Measurements from ENCODE around the gene SPATS2L. TPM values are rescaled to one million over a fixed set of nuclear protein-coding genes. Genes with fewer than 3 reads are reported as not detected.
"Not testable (repeated sequence)": the region's sequence is repeated elsewhere in the genome, so short reads cannot be mapped to it uniquely, and the experiment has no call there.

SPATS2L gene
- total and polyA plus RNA-seq, 9 donors: 36.5 to 93.0 (median 70.6) TPM

DNA sequence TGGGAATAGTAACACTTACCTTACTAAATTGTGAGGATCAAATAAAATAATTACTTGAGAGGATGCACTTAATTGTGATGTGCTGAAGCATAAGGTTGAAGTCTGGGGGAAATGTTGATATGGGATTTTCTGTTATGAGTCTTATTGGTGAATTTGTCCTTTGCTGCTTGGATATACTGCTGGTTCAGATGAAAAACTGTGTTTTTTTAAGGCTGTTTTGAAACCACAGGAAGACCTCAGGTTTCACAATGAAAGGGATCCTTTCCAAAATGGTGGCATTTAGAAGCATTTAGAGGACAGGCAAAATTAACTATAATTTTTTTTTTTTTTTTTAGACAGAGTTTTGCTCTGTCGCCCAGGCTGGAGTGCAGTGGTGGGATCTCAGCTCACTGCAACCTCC is 34.9 kb downstream of the SPATS2L start:
- Histone ChIP-seq H3K36me3 (no peaks in the 10 kb centered on the region), H3K9me3 (no peaks in the 10 kb centered on the region), H3K27ac (no peak overlapping the region), H3K4me1 (ENCODE audit: insufficient read depth) (peaks cover 11% of the 10 kb centered on the region), H3K4me3 (no peak overlapping the region), H3K27me3 (no peaks in the 10 kb centered on the region)
- 100% methylated on average over 1 of the region's 1 CpG for WGBS, 3 donors
- no peak for DNase-seq
- intact Hi-C loops (cut with DNase I): no loop called here
- TF ChIP-seq EP300 (IDR thresholded peaks at IDR 0.05) (no peak), POLR2A (IDR thresholded peaks at IDR 0.05) (no peak)
- TF ChIP-seq, protein P1, sequence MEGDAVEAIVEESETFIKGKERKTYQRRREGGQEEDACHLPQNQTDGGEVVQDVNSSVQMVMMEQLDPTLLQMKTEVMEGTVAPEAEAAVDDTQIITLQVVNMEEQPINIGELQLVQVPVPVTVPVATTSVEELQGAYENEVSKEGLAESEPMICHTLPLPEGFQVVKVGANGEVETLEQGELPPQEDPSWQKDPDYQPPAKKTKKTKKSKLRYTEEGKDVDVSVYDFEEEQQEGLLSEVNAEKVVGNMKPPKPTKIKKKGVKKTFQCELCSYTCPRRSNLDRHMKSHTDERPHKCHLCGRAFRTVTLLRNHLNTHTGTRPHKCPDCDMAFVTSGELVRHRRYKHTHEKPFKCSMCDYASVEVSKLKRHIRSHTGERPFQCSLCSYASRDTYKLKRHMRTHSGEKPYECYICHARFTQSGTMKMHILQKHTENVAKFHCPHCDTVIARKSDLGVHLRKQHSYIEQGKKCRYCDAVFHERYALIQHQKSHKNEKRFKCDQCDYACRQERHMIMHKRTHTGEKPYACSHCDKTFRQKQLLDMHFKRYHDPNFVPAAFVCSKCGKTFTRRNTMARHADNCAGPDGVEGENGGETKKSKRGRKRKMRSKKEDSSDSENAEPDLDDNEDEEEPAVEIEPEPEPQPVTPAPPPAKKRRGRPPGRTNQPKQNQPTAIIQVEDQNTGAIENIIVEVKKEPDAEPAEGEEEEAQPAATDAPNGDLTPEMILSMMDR (IDR thresholded peaks at IDR 0.05): no peak

DNA sequence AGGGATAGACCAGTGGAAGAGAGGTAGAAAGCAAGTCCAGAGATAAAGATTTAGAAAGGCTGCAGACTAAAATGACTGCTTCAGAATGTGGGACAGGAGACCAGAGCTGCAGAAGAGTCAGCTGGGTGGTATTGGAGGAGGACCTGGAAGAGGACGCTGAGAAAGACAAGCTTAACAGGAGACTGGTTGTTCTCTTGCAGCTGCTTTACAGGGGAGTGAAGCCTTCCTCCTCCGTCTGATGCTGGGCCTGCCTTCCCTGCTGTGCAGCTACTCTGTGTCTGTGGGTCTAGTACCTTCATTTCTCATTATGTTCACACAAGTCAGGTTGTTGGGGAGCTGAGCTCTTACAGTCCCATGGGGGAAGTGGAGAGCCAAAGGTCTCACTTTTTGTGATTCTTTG is 35.7 kb downstream of the SPATS2L start:
- peaks cover 11% of the 10 kb centered on the region for H3K4me1 ChIP-seq (ENCODE audit: insufficient read depth)
- no peaks in the 10 kb centered on the region for H3K9me3 ChIP-seq
- H3K27ac ChIP-seq: no peak overlapping the region
- no peaks in the 10 kb centered on the region for H3K27me3 ChIP-seq
- intact Hi-C loops (cut with DNase I): no loop called here
- no peak overlapping the region for H3K4me3 ChIP-seq
- DNase-seq: no peak
- WGBS, 3 donors: 63 to 79% (median 73%) methylated on average over 2 of the region's 2 CpGs
- TF ChIP-seq EP300 (IDR thresholded peaks at IDR 0.05): no peak
- no peak for TF ChIP-seq POLR2A (IDR thresholded peaks at IDR 0.05)
- TF ChIP-seq, protein P1 (IDR thresholded peaks at IDR 0.05): no peak
- no peaks in the 10 kb centered on the region for H3K36me3 ChIP-seq

DNA sequence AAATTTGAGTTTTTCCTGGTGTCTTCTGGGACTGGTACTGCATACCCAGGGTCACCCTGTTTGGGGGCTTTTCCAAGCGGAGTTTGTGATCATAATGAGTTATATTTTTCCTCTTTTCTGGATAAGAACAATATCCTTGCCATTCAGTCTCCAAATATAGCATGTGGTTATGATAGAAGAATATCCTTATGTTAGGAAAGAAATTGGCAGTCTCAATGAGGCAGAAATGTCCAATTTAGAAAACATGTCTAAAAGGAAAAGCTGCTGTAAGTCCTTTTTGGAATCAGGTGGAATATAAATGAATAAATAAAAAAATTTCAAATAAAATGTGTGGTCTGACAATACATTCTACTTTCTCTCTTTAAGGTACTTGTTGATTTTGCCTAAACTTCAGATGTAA is 36.2 kb downstream of the SPATS2L start:
- intact Hi-C loops (cut with DNase I): no loop called here
- Histone ChIP-seq H3K27ac (no peak overlapping the region), H3K27me3 (no peaks in the 10 kb centered on the region), H3K36me3 (no peaks in the 10 kb centered on the region), H3K9me3 (no peaks in the 10 kb centered on the region), H3K4me1 (ENCODE audit: insufficient read depth) (peaks cover 11% of the 10 kb centered on the region), H3K4me3 (no peak overlapping the region)
- TF ChIP-seq, protein P1 (IDR thresholded peaks at IDR 0.05): no peak
- TF ChIP-seq EP300 (IDR thresholded peaks at IDR 0.05) (no peak), POLR2A (IDR thresholded peaks at IDR 0.05) (no peak)
- no peak for DNase-seq
- WGBS, 3 donors: 79 to 89% (median 83%) methylated on average over 1 of the region's 1 CpG

DNA sequence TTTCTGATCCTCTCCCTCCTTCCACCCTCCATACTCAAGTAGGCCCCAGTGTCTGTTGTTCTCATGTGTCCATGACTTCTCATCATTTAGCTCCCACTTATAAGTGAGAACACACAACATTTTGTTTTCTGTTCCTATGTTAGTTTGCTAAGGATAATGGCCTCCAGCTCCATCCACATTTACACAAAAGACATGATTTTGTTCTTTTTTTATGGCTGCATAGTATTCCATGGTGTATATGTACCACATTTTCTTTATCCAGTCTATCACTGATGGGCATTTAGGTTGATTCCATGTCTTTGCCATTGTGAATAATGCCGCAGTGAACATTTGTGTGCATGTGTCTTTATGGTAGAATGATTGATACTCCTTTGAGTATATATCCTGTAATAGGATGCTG is 37.7 kb downstream of the SPATS2L start:
- H3K9me3 ChIP-seq; H3K4me3 ChIP-seq; H3K27me3 ChIP-seq; H3K36me3 ChIP-seq; H3K27ac ChIP-seq; H3K4me1 ChIP-seq (ENCODE audit: insufficient read depth); intact Hi-C loops (cut with DNase I); DNase-seq: not testable (repeated sequence)
- 94 to 99% (median 97%) methylated on average over 1 of the region's 1 CpG for WGBS, 3 donors

DNA sequence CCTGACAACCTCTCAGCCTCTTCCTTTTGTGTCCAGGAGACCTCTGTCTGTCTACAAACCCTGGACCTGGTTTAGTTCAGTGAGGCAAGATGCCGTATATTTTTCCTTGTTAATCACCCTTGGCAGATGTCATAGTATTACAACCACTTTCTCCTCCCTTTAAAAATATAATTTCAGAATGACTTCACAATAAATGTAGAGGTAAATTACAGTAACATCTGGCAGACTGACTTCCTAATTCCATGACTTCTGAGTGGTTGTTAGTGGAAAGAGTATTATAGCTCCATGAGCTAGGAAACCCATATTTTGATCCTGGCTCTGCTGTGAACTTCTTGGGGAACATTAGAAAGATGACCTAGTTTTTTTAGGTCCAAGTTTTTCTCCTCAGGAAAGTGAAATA is 39.5 kb downstream of the SPATS2L start:
- DNase-seq: no peak
- Histone ChIP-seq H3K36me3 (no peaks in the 10 kb centered on the region), H3K9me3 (no peaks in the 10 kb centered on the region), H3K27me3 (no peaks in the 10 kb centered on the region), H3K4me1 (ENCODE audit: insufficient read depth) (peaks cover 1% of the 10 kb centered on the region), H3K27ac (no peak overlapping the region), H3K4me3 (no peak overlapping the region)
- 85 to 91% (median 86%) methylated on average over 1 of the region's 1 CpG for WGBS, 3 donors
- TF ChIP-seq POLR2A (IDR thresholded peaks at IDR 0.05): no peak
- TF ChIP-seq, protein P1 (IDR thresholded peaks at IDR 0.05): no peak
- intact Hi-C loops (cut with DNase I): no loop called here

All from ovary (tissue), 9 donors.